ENCODE data around the gene GNG7. TPM values are rescaled to one million over a fixed set of nuclear protein-coding genes. Genes with fewer than 3 reads are reported as not detected.
"Not testable (repeated sequence)": the region's sequence is repeated elsewhere in the genome, so short reads cannot be mapped to it uniquely, and the experiment has no call there.

Gene GNG7
- total RNA-seq, 3 donors from 2014 or later = 0.33 to 0.55 (median 0.48) TPM

- no peak for DNase-seq
- H3K4me3 Mint-ChIP-seq = no peak overlapping the region
- H3K27me3 Mint-ChIP-seq (ENCODE audit: low read depth) = no peaks in the 10 kb centered on the region
Observed at GRCh38 chr19:2683430-2684003, 19.0 kb downstream of the GNG7 start.

GRCh38 chr19:2680808-2681207, 21.7 kb downstream of the GNG7 start:
- Mint-ChIP-seq H3K27me3 (ENCODE audit: low read depth) (no peaks in the 10 kb centered on the region), H3K4me3 (no peak overlapping the region), H3K4me1 (ENCODE audit: low read depth) (peaks cover 3% of the 10 kb centered on the region), H3K9me3 (no peaks in the 10 kb centered on the region), H3K36me3 (ENCODE audit: insufficient read depth) (no peaks in the 10 kb centered on the region)
- no peak for DNase-seq
- no peak for ATAC-seq

More at GRCh38 chr19:2683430-2684003, 19.0 kb downstream of the GNG7 start:
- Mint-ChIP-seq H3K4me1 (ENCODE audit: low read depth) (peaks cover 3% of the 10 kb centered on the region), H3K9me3 (no peaks in the 10 kb centered on the region), H3K36me3 (ENCODE audit: insufficient read depth) (no peaks in the 10 kb centered on the region)
- no peak for ATAC-seq

GRCh38 chr19:2679439-2679838, 23.1 kb downstream of the GNG7 start:
- Mint-ChIP-seq H3K4me3 (no peak overlapping the region), H3K9me3 (no peaks in the 10 kb centered on the region), H3K36me3 (ENCODE audit: insufficient read depth) (no peaks in the 10 kb centered on the region), H3K4me1 (ENCODE audit: low read depth) (peaks cover 3% of the 10 kb centered on the region), H3K27me3 (ENCODE audit: low read depth) (no peaks in the 10 kb centered on the region)
- ATAC-seq (no peak), DNase-seq (no peak)

- H3K4me3 Mint-ChIP-seq; H3K9me3 Mint-ChIP-seq; ATAC-seq; H3K27me3 Mint-ChIP-seq (ENCODE audit: low read depth); DNase-seq; H3K4me1 Mint-ChIP-seq (ENCODE audit: low read depth); H3K36me3 Mint-ChIP-seq (ENCODE audit: insufficient read depth): not testable (repeated sequence)
Observed at GRCh38 chr19:2678948-2679347, 23.5 kb downstream of the GNG7 start.

GRCh38 chr19:2678044-2678671, 24.3 kb downstream of the GNG7 start:
- Mint-ChIP-seq H3K4me1 (ENCODE audit: low read depth) (peaks cover 3% of the 10 kb centered on the region), H3K27me3 (ENCODE audit: low read depth) (no peaks in the 10 kb centered on the region), H3K36me3 (ENCODE audit: insufficient read depth) (no peaks in the 10 kb centered on the region), H3K9me3 (no peaks in the 10 kb centered on the region), H3K4me3 (no peak overlapping the region)
- ATAC-seq (no peak), DNase-seq (no peak)

GRCh38 chr19:2676823-2677222, 25.7 kb downstream of the GNG7 start:
- no peak for ATAC-seq
- no peaks in the 10 kb centered on the region for H3K27me3 Mint-ChIP-seq (ENCODE audit: low read depth)
- no peaks in the 10 kb centered on the region for H3K9me3 Mint-ChIP-seq
- no peak for DNase-seq
- no peak overlapping the region for H3K4me3 Mint-ChIP-seq
- no peaks in the 10 kb centered on the region for H3K36me3 Mint-ChIP-seq (ENCODE audit: insufficient read depth)
- peaks cover 3% of the 10 kb centered on the region for H3K4me1 Mint-ChIP-seq (ENCODE audit: low read depth)

- no peak for DNase-seq
- Mint-ChIP-seq H3K36me3 (ENCODE audit: insufficient read depth) (no peaks in the 10 kb centered on the region), H3K4me3 (no peak overlapping the region), H3K9me3 (no peaks in the 10 kb centered on the region), H3K4me1 (ENCODE audit: low read depth) (peaks cover 1% of the 10 kb centered on the region), H3K27me3 (ENCODE audit: low read depth) (no peaks in the 10 kb centered on the region)
- ATAC-seq = no peak
Observed at GRCh38 chr19:2675892-2676291, 26.6 kb downstream of the GNG7 start.

- Mint-ChIP-seq H3K4me1 (ENCODE audit: low read depth) (no peaks in the 10 kb centered on the region), H3K36me3 (ENCODE audit: insufficient read depth) (no peaks in the 10 kb centered on the region), H3K4me3 (no peak overlapping the region), H3K27me3 (ENCODE audit: low read depth) (no peaks in the 10 kb centered on the region), H3K9me3 (no peaks in the 10 kb centered on the region)
- ATAC-seq (no peak), DNase-seq (no peak)
Observed at GRCh38 chr19:2670217-2670616, 32.3 kb downstream of the GNG7 start.

GRCh38 chr19:2668175-2668763, 34.2 kb downstream of the GNG7 start:
- DNase-seq (no peak), ATAC-seq (no peak)
- Mint-ChIP-seq H3K4me1 (ENCODE audit: low read depth) (no peaks in the 10 kb centered on the region), H3K36me3 (ENCODE audit: insufficient read depth) (no peaks in the 10 kb centered on the region), H3K27me3 (ENCODE audit: low read depth) (no peaks in the 10 kb centered on the region), H3K9me3 (no peaks in the 10 kb centered on the region), H3K4me3 (no peak overlapping the region)

- H3K4me1 Mint-ChIP-seq (ENCODE audit: low read depth); H3K9me3 Mint-ChIP-seq; H3K27me3 Mint-ChIP-seq (ENCODE audit: low read depth); DNase-seq; H3K4me3 Mint-ChIP-seq; ATAC-seq; H3K36me3 Mint-ChIP-seq (ENCODE audit: insufficient read depth): not testable (repeated sequence)
Observed at GRCh38 chr19:2667349-2667748, 35.1 kb downstream of the GNG7 start.

- ATAC-seq = no peak
Observed at GRCh38 chr19:2666344-2666994, 36.0 kb downstream of the GNG7 start.

GRCh38 chr19:2665103-2665502, 37.4 kb downstream of the GNG7 start:
- ATAC-seq = no peak
- no peak overlapping the region for H3K4me3 Mint-ChIP-seq
- no peaks in the 10 kb centered on the region for H3K9me3 Mint-ChIP-seq
- DNase-seq = no peak
- H3K27me3 Mint-ChIP-seq (ENCODE audit: low read depth) = no peaks in the 10 kb centered on the region
- H3K36me3 Mint-ChIP-seq (ENCODE audit: insufficient read depth) = no peaks in the 10 kb centered on the region
- H3K4me1 Mint-ChIP-seq (ENCODE audit: low read depth) = no peaks in the 10 kb centered on the region

More at GRCh38 chr19:2666344-2666994, 36.0 kb downstream of the GNG7 start:
- Mint-ChIP-seq H3K36me3 (ENCODE audit: insufficient read depth) (no peaks in the 10 kb centered on the region), H3K27me3 (ENCODE audit: low read depth) (no peaks in the 10 kb centered on the region), H3K4me3 (no peak overlapping the region), H3K9me3 (no peaks in the 10 kb centered on the region), H3K4me1 (ENCODE audit: low read depth) (no peaks in the 10 kb centered on the region)
- no peak for DNase-seq

GRCh38 chr19:2663920-2664571, 38.4 kb downstream of the GNG7 start:
- Mint-ChIP-seq H3K36me3 (ENCODE audit: insufficient read depth) (no peaks in the 10 kb centered on the region), H3K27me3 (ENCODE audit: low read depth) (no peaks in the 10 kb centered on the region), H3K4me3 (no peak overlapping the region), H3K4me1 (ENCODE audit: low read depth) (no peaks in the 10 kb centered on the region), H3K9me3 (no peaks in the 10 kb centered on the region)
- ATAC-seq (no peak), DNase-seq (no peak)

GRCh38 chr19:2661615-2662014, 40.9 kb downstream of the GNG7 start:
- Mint-ChIP-seq H3K36me3 (ENCODE audit: insufficient read depth) (no peaks in the 10 kb centered on the region), H3K4me1 (ENCODE audit: low read depth) (no peaks in the 10 kb centered on the region)

More at GRCh38 chr19:2661615-2662014, 40.9 kb downstream of the GNG7 start:
- Mint-ChIP-seq H3K4me3 (no peak overlapping the region), H3K9me3 (no peaks in the 10 kb centered on the region), H3K27me3 (ENCODE audit: low read depth) (no peaks in the 10 kb centered on the region)
- DNase-seq (no peak), ATAC-seq (no peak)

All from activated T-cell treated with anti-CD3 and anti-CD28 coated beads, Interleukin-2, amount 50 U/mL, for 4 hours (primary cell).